ENCODE data around the gene GRPEL2.
A peak's percentile ranks its signal among the peaks of the same experiment; 100 is the strongest.
"Not testable (repeated sequence)": the region's sequence is repeated elsewhere in the genome, so short reads cannot be mapped to it uniquely, and the experiment has no call there.

Gene GRPEL2

GRCh38 chr5:149376711-149377447, 31.6 kb downstream of the GRPEL2 start:
- DNase-seq (ENCODE audit: low read depth): no peak

- DNase-seq (ENCODE audit: low read depth): no peak
Observed at GRCh38 chr5:149378241-149378820, 33.0 kb downstream of the GRPEL2 start.

DNA sequence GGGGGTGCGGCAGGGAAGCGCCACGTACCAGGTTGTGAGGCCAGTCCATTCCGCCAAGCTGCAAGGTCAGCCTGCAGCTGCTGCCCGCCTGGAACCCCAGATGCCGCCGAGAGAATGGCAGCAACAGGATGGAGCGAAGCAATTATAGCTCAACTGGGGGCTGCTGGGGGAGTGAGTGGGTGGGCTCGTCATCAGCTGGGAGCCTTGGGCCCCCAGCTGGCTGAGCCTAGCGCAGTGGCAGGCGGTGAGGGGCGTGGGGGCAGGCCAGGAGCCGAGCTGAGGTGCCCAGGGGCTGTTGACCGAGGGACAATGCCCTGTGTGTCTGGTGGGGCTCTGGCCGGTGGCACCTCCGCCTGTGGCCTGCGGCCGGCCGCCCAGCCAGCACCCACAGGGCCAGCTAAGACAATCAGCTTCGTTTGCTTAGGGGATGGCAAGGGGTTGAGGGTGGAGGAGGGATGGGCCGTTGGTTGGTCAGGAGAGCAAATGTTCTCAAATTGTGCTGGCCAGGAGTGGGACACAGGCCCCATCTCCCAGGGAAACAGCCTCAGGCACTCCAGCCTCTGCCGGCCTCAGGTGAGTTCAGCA, 34.0 kb downstream of the GRPEL2 start, which contains the start of gene IL17B:
IL17B (minus strand) TSS at position 116 of the 585 bp plus-strand sequence; CDS start at position 49, 67 bp downstream.
- DNase-seq (ENCODE audit: low read depth): no peak

DNA sequence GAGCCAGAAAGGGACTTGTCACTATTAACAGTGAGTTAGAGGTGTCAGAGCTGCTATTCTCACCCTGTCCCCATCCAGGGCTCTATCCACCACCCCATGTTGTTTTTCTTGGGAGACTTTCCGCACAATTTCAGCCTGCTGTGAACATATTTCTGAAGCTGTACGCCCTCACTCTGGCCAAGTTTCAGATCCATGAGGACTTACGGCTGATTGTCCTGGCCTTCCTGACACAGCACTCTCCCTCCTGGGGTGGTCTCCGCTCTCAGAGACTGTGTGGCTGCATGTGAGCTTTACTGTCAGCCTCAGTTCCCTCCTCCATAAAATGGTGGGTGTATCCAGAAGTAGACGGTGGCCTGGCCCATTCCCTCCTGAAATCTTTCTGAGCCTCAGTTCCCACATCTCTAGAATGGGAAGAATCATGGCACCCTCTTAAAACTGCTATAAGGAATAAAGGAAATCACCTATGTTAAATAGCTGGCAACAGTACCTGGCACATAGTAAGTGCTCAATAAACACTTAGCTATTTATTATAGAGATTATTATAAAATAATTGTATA, 34.6 kb downstream of the GRPEL2 start:
- no peak for DNase-seq (ENCODE audit: low read depth)

DNA sequence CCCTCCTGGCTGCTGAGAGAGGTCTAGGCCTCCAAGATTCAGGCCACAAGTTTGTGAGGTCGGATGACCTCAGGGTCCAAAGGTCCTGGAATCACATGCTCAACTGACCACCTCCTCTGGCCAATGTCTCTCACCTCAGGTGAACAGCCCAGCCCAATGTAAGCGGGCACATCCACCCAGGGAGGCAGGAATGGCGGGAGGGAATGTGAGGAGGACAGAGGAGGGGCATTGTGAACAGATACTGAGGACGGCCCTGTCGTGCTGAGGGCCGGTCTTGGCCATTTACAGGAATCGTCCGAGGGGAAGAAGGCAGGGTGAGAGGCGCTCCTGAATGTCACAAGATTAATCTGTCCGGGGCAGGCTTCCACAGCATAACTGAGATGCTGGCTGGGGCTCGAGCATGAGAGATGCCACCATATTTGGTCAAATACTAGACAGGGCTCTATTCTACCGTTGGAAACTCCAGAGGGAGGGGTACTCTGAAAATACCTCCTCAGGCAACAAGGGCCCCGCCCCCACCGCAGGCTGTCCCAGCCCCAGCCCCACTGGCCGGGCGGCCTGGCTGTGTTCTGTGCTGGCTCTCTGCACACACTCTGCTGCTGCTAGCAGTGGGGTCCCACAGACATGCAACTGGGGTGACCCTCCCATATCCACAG, 35.3 kb downstream of the GRPEL2 start:
- DNase-seq (ENCODE audit: low read depth): no peak

DNA sequence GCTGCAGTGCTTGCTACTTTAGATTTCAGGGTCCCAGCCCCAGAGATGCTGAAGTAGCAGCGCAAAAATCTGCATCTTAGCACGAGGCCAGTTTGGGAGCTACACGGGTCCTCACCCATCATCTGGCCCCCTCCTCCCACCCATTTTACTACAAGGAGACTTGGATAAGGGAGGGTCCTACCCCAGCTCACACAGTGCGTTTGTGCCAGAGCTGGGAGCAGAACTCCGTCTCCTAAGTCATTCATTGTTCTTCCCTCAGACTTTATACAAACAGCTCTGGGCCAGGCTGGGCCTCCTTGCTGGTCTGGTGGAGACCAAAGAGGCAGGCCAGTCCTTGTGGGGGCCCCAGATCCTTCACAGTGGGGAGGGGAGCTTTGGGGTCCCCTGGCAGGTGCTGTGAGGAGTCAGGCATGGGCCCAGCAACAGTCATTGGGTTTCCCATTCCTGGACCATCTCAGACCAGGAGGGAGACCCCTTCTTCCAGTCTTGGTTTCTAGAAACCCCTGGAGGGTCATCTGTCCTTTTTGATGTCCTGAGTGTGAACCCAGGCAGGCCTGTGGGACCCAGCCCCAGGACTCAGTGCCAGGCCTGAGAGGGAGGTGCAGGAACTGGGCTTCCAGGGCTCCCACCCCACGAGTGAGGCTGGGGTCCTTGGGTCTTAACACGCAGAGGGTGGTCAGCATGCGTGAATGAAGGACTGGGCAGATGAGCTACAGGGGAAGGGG, 36.1 kb downstream of the GRPEL2 start:
- DNase-seq (ENCODE audit: low read depth): no peak

DNA sequence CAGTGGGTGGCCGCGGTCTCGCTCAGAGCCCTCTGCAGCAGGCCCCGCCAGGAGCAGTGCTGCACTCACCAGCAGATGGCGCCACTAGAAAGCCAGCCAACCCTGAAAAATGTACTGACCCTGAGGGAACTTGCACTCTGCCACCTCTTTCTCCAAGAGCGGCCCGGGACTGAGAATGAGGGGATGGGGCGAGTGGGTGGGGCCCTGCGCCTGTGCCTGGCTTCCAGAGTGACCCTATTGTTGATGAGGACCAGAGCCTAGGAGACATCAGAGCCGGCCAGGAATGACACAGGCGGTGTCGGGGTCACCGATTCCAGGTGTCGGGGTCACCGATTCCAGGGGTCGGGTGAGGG, 36.7 kb downstream of the GRPEL2 start:
- peak; percentile 76 for DNase-seq (ENCODE audit: low read depth)

DNA sequence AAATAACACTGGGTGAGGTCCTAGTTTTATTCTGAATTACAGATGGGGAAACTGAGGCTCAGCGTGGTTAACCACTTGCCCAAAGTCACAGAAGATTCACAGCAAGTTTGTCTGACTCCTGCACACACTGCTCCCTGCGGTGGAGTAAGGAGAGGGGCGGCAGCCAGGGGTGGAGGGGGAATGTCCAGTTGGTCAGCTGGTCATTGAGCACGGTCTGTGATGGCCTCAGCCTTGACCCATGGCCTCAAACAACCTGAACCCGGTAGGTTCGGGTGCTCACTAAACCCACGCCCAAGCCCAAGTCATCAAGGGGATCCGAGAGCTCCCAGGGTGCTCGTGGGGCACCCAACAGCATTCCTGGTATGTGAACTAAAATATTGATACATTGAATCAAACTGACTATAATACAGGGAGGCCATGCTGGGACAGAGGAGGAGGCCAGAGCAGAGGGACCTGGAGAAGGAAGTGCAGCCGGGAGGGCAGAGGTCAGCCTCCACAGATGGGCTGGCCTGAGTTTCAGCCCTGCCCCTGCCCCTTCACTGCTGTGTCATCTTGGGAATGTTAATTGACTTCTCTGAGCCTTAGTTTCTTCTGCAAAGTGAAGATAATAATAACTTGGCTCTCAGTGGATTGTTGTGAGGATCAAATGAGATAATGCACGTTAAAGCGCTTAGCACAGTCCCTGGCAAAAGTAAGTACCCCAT, 37.4 kb downstream of the GRPEL2 start:
- no peak for DNase-seq (ENCODE audit: low read depth)

GRCh38 chr5:149383399-149383798, 38.1 kb downstream of the GRPEL2 start:
- DNase-seq (ENCODE audit: low read depth): no peak

GRCh38 chr5:149386166-149386565, 40.9 kb downstream of the GRPEL2 start:
- DNase-seq (ENCODE audit: low read depth): no peak

- peak; percentile 20 for DNase-seq (ENCODE audit: low read depth)
Observed at GRCh38 chr5:149387081-149387631, 41.9 kb downstream of the GRPEL2 start.

GRCh38 chr5:149387982-149388381, 42.7 kb downstream of the GRPEL2 start:
- DNase-seq (ENCODE audit: low read depth): peak; percentile 28

DNA sequence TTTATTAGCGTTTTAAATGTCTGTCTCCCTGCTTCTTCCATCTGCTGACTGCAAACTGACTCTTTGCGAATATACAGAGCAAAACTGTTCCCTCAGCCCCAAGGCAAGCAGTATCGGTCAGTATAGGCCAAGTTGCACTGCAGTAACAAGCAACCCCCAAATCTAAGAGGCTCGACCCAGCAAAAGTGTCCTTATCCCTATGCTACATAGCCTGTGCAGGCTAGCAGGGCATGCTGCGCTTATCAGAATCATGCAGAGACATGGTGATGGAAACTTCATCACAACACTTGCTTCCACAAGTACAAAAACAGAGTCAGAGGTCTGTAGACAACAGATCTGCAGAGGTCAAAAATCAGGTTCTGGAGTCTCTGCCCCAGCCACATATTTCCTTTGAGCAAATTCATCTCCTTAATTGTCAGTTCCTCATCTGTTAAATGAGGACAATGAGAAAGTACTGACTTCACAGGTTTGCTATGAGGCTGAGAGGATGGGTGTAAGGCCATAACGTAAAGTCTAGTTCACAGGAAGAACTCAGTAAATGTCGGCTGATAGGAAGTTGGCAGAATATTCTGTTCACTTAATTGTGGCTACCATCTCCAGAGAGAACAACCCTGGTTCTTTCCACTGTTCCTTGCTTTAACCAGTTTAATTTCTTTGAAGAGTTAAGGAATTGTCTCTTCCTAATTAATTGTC, 43.3 kb downstream of the GRPEL2 start:
- DNase-seq (ENCODE audit: low read depth): no peak

DNA sequence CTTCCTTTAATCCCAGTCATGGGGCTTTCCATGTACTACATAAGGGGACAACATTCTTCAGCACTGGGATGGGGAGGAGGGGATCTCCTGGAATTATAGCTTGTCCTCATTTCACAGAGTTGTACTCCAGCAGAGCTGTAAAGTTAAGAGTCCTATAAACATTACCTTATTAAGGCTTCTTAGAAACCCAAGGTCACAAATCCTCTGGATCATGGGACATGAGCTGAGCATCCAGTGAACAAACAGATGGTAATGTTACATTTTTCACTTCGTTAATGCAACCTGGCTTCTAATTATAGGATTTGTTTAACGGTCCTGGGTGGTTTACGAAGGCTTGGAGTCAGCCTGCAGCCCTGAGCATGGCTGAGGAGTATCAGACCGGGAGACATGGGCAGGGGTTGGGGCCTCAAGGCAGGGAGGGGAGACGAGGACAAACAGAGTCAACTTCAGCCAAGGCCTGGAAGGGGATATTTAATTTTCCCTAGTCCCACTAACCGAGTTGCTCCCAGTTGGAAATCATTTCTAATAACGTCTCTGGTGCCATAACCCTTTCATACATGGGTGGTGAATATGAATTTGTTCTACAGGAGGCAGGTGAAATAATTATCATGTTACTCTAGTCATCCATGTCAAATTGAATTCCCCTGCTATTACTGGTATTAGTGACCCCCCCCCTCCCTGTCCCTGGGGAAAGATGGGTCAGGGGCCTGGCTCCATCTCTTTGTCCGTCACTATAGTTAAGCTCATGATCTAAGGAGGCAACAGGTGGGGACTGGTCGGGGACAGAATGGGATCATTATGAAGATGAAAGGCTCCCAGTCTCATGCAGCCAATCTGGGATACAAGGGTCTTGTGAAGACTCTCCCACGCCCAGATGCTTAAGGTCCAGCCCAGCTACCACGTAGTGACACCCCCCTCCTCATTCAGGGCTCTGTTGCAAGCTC, 44.5 kb downstream of the GRPEL2 start:
- no peak for DNase-seq (ENCODE audit: low read depth)

- DNase-seq (ENCODE audit: low read depth): not testable (repeated sequence)
Observed at GRCh38 chr5:149391076-149391475, 45.8 kb downstream of the GRPEL2 start.

- no peak for DNase-seq (ENCODE audit: low read depth)
Observed at GRCh38 chr5:149391524-149391923, 46.2 kb downstream of the GRPEL2 start.

DNA sequence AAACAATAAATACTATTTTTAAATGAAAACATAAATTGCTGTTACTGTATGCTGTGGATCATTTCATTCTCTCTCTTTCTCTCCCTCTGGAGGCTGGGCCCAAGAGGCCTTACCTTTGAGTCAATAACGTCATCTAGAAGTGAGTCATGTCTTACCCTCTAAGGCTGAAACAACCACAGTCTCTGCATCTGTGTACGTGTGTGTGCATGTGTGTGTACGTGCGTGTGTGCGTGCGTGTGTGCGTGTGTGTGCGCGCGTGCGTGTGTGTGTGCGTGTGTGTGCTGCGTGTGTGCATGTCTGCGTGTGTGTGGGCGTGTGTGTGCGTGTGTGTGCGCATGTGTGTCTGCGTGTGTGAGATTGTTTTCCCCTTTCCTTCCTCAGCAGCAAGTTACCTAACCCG, 47.4 kb downstream of the GRPEL2 start:
- peak; percentile 80 for DNase-seq (ENCODE audit: low read depth)

DNA sequence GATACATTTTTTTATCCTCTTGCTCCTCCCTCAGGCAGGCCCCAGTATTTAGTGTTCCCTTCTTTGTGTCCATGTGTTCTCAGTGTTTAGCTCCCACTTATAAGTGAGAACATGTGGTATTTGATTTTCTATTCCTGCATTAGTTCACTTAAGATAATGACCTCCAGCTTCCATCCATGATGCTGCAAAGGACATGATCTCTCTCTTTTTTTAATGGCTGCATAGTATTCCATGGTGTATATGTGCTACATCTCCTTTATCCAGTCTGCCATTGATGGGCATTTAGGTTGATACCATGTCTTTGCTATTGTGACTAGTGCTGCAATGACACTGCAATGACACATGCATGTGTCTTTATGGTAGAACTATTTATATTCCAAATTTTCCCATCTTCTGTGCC, 49.7 kb downstream of the GRPEL2 start:
- DNase-seq (ENCODE audit: low read depth): not testable (repeated sequence)

DNA sequence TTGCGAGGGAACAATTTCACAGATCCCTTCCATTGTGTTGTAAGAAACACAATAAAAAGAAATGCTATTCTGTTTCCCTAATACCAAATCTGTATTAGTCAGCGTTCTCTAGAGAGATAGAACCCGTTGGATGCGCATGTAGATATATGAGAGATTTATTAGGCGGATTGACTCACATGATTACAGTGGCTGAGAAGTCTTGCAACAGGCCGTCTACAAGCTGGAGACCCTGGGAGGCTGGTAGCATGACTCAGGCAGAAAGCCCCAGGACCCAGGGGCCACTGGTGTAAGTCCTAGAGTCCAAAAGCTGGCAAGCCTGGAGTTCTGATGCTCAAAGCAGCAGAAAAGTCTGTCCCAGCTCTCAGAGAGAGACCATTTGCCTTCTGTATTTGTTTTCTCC, 52.2 kb downstream of the GRPEL2 start:
- peak; percentile 81 for DNase-seq (ENCODE audit: low read depth)

All from ELR (cell line).